Thyroid gland (tissue), 4 donors: ENCODE results near the gene DTD2. TPM values are rescaled to one million over a fixed set of nuclear protein-coding genes. Genes with fewer than 3 reads are reported as not detected.
"Not testable (repeated sequence)": the region's sequence is repeated elsewhere in the genome, so short reads cannot be mapped to it uniquely, and the experiment has no call there.

ENCODE experiments used
- DNase-seq, 2 donors: peaks; one replicate each; pipeline ENCODE4 v3.0.0-alpha.2; 2019
- H3K27ac ChIP-seq, 3 donors: fragments of 200-600 bp; sonication (generic); 1 replicate in 2 of 3; 2 replicates in 1 of 3; pipeline ENCODE4 v1.5.1; 2016 to 2019; ENCODE audit warnings: mild to moderate bottlenecking in 1 of 3, moderate library complexity in 1 of 3
- H3K27me3 ChIP-seq: fragments of 200-600 bp; sonication (generic); one replicate; pipeline ENCODE4 v1.5.1; 2019
- H3K36me3 ChIP-seq, 2 donors: fragments of 200-600 bp; sonication (generic); one replicate each; pipeline ENCODE4 v1.5.1; 2016 to 2019
- H3K4me1 ChIP-seq, 2 donors: fragments of 200-600 bp; sonication (generic); one replicate each; pipeline ENCODE4 v1.5.1; 2017 to 2019
- H3K4me3 ChIP-seq, 3 donors: fragments of 200-600 bp; sonication (generic); replicated peaks in 1 of 3; 1 replicate in 2 of 3; 2 replicates in 1 of 3; pipeline ENCODE4 v1.5.1; 2016; ENCODE audit warnings: mild to moderate bottlenecking in 1 of 3
- H3K9me3 ChIP-seq: fragments of 200-600 bp; sonication (generic); one replicate; pipeline ENCODE4 v1.5.1; 2017
- CTCF ChIP-seq, 6 experiments: fragments of 200-600 bp in 3 of 6; fragments of 450-650 bp in 3 of 6; sonication (generic) in 3 of 6; IDR thresholded peaks; one replicate each; pipeline ENCODE4 v1.5.1; 2016 to 2019; ENCODE audit warnings: antibody characterized with exemption in 6 of 6, mild to moderate bottlenecking in 2 of 6, inconsistent platforms in 1 of 6, moderate library complexity in 1 of 6
- POLR2A ChIP-seq, 2 donors: fragments of 450-650 bp; IDR thresholded peaks; one replicate each; pipeline ENCODE4 v1.6.1; 2017; ENCODE audit warnings: antibody characterized with exemption in 2 of 2, mild to moderate bottlenecking in 2 of 2, moderate library complexity in 1 of 2
- WGBS, 2 donors: methylation state at CpG; one replicate each; pipeline ENCODE4 v1.1.5; 2017; 5-methylcytosine and 5-hydroxymethylcytosine counted together
- intact Hi-C: fragments of 100-400 bp; cut with DNase I; formaldehyde crosslinking; loops from one replicate; pipeline ENCODE4 v1.15.1; 2023
- total RNA-seq, 4 donors: library from RNA; depleted of rRNA; stranded (reverse); fragments of >200 nt; gene quantifications; one replicate each; pipeline ENCODE4 v1.2.3, GENCODE V29; 2016

Gene DTD2
- total RNA-seq, 4 donors from 2014 or later: 32.7 to 50.2 (median 42.0) TPM

GRCh38 chr14:31477248-31477647, 19.9 kb upstream of the DTD2 start:
- Histone ChIP-seq H3K4me3 (no peak overlapping the region), H3K27me3 (no peaks in the 10 kb centered on the region), H3K9me3 (no peaks in the 10 kb centered on the region), H3K27ac (no peak overlapping the region), H3K4me1 (no peaks in the 10 kb centered on the region), H3K36me3 (no peaks in the 10 kb centered on the region)
- TF ChIP-seq CTCF (IDR thresholded peaks at IDR 0.05) (no peak), POLR2A (IDR thresholded peaks at IDR 0.05) (no peak)
- intact Hi-C loops: no loop called here
- DNase-seq: no peak
- WGBS, 2 donors: 76 to 92% methylated on average over 6 of the region's 6 CpGs

GRCh38 chr14:31476131-31476866, 19.0 kb upstream of the DTD2 start:
- H3K27me3 ChIP-seq: no peaks in the 10 kb centered on the region
- DNase-seq: no peak
- intact Hi-C loops: no loop called here
- no peaks in the 10 kb centered on the region for H3K36me3 ChIP-seq
- WGBS, 2 donors: 83 to 84% methylated on average over 4 of the region's 4 CpGs
- no peaks in the 10 kb centered on the region for H3K9me3 ChIP-seq
- H3K4me1 ChIP-seq: no peaks in the 10 kb centered on the region
- TF ChIP-seq CTCF (IDR thresholded peaks at IDR 0.05) (no peak), POLR2A (IDR thresholded peaks at IDR 0.05) (no peak)
- no peak overlapping the region for H3K4me3 ChIP-seq
- H3K27ac ChIP-seq: no peak overlapping the region

- Histone ChIP-seq H3K27ac (no peak overlapping the region), H3K4me1 (no peaks in the 10 kb centered on the region), H3K4me3 (no peak overlapping the region), H3K27me3 (no peaks in the 10 kb centered on the region), H3K36me3 (no peaks in the 10 kb centered on the region), H3K9me3 (no peaks in the 10 kb centered on the region)
- intact Hi-C loops: no loop called here
- no peak for DNase-seq
- WGBS, 2 donors: 87% methylated on average over 6 of the region's 6 CpGs
- TF ChIP-seq CTCF (IDR thresholded peaks at IDR 0.05): no peak
- no peak for TF ChIP-seq POLR2A (IDR thresholded peaks at IDR 0.05)
Measured at GRCh38 chr14:31466554-31466953, 9.2 kb upstream of the DTD2 start.

GRCh38 chr14:31465111-31465510, 7.8 kb upstream of the DTD2 start:
- DNase-seq: no peak
- TF ChIP-seq CTCF (IDR thresholded peaks at IDR 0.05): no peak
- TF ChIP-seq POLR2A (IDR thresholded peaks at IDR 0.05): no peak
- no peaks in the 10 kb centered on the region for H3K27me3 ChIP-seq
- H3K9me3 ChIP-seq: no peaks in the 10 kb centered on the region
- no peak overlapping the region for H3K27ac ChIP-seq
- H3K4me1 ChIP-seq: no peaks in the 10 kb centered on the region
- H3K4me3 ChIP-seq: no peak overlapping the region
- intact Hi-C loops: no loop called here
- no peaks in the 10 kb centered on the region for H3K36me3 ChIP-seq

GRCh38 chr14:31462450-31462849, 5.1 kb upstream of the DTD2 start:
- DNase-seq, intact Hi-C loops, H3K9me3 ChIP-seq, H3K4me1 ChIP-seq, H3K27ac ChIP-seq, H3K36me3 ChIP-seq, H3K4me3 ChIP-seq, H3K27me3 ChIP-seq: not testable (repeated sequence)
- 86 to 92% methylated on average over 2 of the region's 2 CpGs for WGBS, 2 donors
